Measurements from ENCODE around the gene SBF2.
"Not testable (repeated sequence)": the region's sequence is repeated elsewhere in the genome, so short reads cannot be mapped to it uniquely, and the experiment has no call there.

SBF2 gene

GRCh38 chr11:10162222-10162621, 131.8 kb downstream of the SBF2 start:
- no peak for DNase-seq

- no peak for DNase-seq
These were observed 133.7 kb downstream of the SBF2 start for GRCh38 chr11:10160350-10160749.

- DNase-seq, result no peak
These were observed 135.6 kb downstream of the SBF2 start for GRCh38 chr11:10158461-10158860.

GRCh38 chr11:10155793-10156490, 138.1 kb downstream of the SBF2 start:
- DNase-seq, result no peak

GRCh38 chr11:10150800-10151199, 143.2 kb downstream of the SBF2 start:
- no peak for DNase-seq

GRCh38 chr11:10149553-10149952, 144.5 kb downstream of the SBF2 start:
- no peak for DNase-seq

- DNase-seq, result no peak
These were observed 146.8 kb downstream of the SBF2 start for GRCh38 chr11:10147195-10147594.

GRCh38 chr11:10144954-10145353, 149.1 kb downstream of the SBF2 start:
- no peak for DNase-seq

GRCh38 chr11:10139656-10140055, 154.4 kb downstream of the SBF2 start:
- DNase-seq, result no peak

GRCh38 chr11:10139143-10139542, 154.9 kb downstream of the SBF2 start:
- DNase-seq, result no peak

GRCh38 chr11:10134975-10135481, 159.0 kb downstream of the SBF2 start:
- DNase-seq, result no peak

- DNase-seq, result not testable (repeated sequence)
These were observed 159.8 kb downstream of the SBF2 start for GRCh38 chr11:10134226-10134625.

GRCh38 chr11:10133251-10133650, 160.8 kb downstream of the SBF2 start:
- DNase-seq, result not testable (repeated sequence)

GRCh38 chr11:10130875-10131274, 163.1 kb downstream of the SBF2 start:
- DNase-seq, result no peak

- DNase-seq, result not testable (repeated sequence)
These were observed 164.8 kb downstream of the SBF2 start for GRCh38 chr11:10129184-10129583.

GRCh38 chr11:10125522-10126133, 168.4 kb downstream of the SBF2 start:
- DNase-seq, result no peak

GRCh38 chr11:10122326-10123197, 171.5 kb downstream of the SBF2 start:
- DNase-seq, result no peak

- no peak for DNase-seq
These were observed 175.2 kb downstream of the SBF2 start for GRCh38 chr11:10118865-10119264.

- no peak for DNase-seq
These were observed 176.2 kb downstream of the SBF2 start for GRCh38 chr11:10117709-10118351.

GRCh38 chr11:10116588-10116987, 177.4 kb downstream of the SBF2 start:
- no peak for DNase-seq

- DNase-seq, result no peak
These were observed 179.2 kb downstream of the SBF2 start for GRCh38 chr11:10114593-10115404.

GRCh38 chr11:10113852-10114251, 180.2 kb downstream of the SBF2 start:
- no peak for DNase-seq

All from MV-4-11 (cell line).